GM23248 (cell line): Measurements from ENCODE around the gene FAM228B.

Experiments
- EZH2 ChIP-seq: fragments of 200-600 bp; sonication (generic); IDR thresholded peaks from 2 replicates; pipeline ENCODE4 v1.6.1; 2018; ENCODE audit warnings: antibody characterized with exemption, mild to moderate bottlenecking; ENCODE audit not compliant: insufficient read depth, poor library complexity, severe bottlenecking
- EZH2phosphoT487 ChIP-seq: fragments of 200-600 bp; sonication (generic); IDR thresholded peaks from 2 replicates; pipeline ENCODE4 v1.6.1; 2018; ENCODE audit warnings: antibody characterized with exemption, moderate library complexity, mild to moderate bottlenecking, low read depth; ENCODE audit not compliant: insufficient read depth

DNA sequence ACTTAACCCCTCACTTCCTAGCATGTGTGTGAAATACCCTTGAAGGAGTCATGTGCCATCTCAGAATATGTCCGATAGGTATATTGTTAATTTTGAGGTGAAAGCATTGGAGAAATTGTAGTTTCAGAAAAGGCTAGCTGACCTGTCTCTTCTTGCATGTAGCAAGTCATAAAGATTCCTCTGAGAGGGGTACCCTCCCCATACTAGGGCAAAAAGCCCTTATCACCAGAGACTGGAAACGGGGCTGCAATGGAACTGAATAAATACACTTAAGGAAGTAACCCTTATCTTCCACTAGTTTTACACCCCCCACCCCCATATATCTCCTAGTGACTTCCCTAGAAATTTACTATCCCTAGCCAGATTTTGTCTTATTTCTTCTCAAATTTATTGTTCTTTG is 45.4 kb upstream of the FAM228B start:
- no peak for TF ChIP-seq EZH2
- TF ChIP-seq EZH2phosphoT487, result no peak
